CMK (cell line): ENCODE measurements around the gene CEP192.
"Not testable (repeated sequence)": the region's sequence is repeated elsewhere in the genome, so short reads cannot be mapped to it uniquely, and the experiment has no call there.

ENCODE experiments used
- DNase-seq: peaks from one replicate; pipeline ENCODE4 v3.0.0-alpha.2; 2010; ENCODE audit warnings: low read depth

The CEP192 gene

GRCh38 chr18:12990123-12990475 is 1.1 kb upstream of the CEP192 start:
- no peak for DNase-seq

GRCh38 chr18:12990641-12990966 is 558 bp upstream of the CEP192 start:
- no peak for DNase-seq

DNA sequence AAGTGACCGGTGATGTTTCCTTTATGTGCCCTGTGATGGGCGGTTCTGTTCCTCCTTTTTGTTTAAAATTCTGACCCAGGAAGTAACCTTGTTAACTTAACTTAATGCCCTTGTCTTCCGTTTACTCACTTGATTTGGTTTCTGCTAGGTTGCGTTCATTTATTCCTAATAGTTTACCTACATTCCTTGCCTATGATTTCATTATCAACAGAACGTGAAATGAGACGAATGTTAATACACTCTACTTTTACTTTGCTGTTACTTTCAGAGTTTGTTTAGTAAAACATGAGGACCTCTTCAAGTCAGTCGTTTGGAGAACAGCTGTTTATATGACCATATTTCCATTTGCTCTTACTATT is 638 bp downstream of the CEP192 start:
- no peak for DNase-seq

DNA sequence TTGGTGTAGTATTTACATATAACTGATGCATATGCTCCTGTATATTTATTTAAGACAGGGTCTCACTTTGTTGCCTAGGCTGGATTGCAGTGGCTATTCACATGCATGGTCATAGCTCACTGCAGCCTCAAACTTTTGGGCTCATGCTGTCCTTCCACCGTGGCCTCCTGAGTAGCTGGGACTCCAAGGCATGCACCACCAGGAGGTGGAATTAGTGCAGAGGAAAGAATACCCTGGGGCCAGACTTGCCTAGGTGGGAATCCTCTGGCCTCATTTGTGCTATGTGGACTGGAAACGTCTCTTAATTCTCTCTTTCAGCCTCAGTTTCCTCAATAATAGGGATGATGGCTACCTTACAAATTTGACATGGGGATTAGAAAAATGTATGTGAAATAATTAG is 2.3 kb downstream of the CEP192 start:
- no peak for DNase-seq

DNA sequence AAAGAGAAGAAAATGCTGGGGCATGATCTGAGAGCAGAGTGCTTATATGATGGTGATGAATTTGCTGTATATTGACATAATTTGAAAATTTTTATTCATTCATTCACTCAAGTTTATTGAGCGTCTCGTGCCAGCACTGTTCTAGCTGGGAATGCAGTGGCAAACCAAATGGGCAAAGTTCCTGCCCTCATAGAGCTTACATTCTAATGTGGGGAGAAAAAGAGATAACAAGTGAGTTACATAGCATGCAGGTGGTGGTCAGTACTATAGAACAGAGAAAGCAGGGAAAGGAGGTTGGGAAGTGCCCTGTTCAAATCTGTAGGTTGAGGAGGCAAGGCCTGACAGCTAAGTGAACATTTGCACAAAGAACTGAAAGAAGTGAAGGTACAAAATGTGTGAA is 4.3 kb downstream of the CEP192 start:
- no peak for DNase-seq

GRCh38 chr18:12995952-12996477 is 4.9 kb downstream of the CEP192 start:
- no peak for DNase-seq

GRCh38 chr18:12996661-12997292 is 5.6 kb downstream of the CEP192 start:
- no peak for DNase-seq

GRCh38 chr18:12997330-12997729 is 6.2 kb downstream of the CEP192 start:
- DNase-seq, result not testable (repeated sequence)

DNA sequence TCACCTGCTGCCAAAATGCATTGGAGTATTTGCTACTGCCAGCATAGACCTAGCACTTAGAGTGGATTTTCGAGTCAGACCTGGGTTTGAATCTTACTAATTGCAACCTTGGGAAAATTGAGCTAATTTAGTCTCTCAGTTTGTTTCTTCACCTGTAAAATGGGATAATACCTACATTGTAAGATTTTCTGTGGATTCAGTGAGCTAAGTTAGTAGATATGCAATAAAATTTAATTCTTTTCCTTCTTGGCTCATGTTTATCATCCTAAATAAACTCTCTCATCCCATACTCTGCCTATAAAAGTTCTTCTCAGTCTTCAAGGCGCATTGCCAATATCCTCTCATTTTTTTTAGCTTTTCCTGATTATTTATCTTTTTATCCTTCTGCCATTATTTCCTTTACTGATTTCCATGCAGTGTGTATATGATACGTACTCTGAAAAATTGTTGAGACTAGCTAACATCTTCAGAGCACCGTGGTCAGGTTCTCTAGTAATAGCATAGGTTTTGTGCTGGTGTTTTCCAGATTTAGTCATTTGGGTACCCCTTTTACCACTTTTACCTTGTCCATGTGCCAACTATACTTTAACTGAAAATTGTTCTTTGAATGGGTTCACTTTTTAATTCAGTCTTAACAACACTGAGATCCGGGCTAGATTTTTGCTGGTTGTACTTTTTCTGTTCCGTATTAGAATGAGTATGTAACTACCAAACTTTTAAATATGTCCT is 7.3 kb downstream of the CEP192 start:
- DNase-seq, result no peak

GRCh38 chr18:13003466-13003896 is 12.3 kb downstream of the CEP192 start:
- DNase-seq, result no peak

DNA sequence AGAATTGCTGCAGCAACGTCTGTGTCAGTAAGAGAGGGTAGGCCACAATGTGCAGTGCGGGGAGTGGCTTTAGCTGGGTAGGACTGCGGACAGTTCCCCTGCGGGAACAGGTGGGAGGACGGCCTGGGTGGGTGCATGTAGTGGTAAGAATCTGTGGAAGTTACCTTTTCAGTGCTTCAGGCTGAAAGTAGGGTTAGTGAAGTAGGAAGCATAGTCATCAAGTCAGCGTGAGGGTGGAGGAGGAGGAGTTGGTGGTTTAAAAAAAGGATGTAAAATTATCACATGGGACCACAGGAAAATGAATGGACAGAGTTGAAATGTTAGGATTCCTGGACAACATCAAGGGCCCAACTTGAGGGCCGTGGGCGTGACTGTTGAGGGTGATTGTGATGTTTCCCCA is 13.2 kb downstream of the CEP192 start:
- DNase-seq, result no peak

GRCh38 chr18:13005289-13005688 is 14.1 kb downstream of the CEP192 start:
- DNase-seq, result no peak

GRCh38 chr18:13006531-13007247 is 15.5 kb downstream of the CEP192 start:
- DNase-seq, result no peak

GRCh38 chr18:13007248-13007560 is 16.0 kb downstream of the CEP192 start:
- DNase-seq, result no peak

GRCh38 chr18:13011719-13012118 is 20.6 kb downstream of the CEP192 start:
- no peak for DNase-seq

DNA sequence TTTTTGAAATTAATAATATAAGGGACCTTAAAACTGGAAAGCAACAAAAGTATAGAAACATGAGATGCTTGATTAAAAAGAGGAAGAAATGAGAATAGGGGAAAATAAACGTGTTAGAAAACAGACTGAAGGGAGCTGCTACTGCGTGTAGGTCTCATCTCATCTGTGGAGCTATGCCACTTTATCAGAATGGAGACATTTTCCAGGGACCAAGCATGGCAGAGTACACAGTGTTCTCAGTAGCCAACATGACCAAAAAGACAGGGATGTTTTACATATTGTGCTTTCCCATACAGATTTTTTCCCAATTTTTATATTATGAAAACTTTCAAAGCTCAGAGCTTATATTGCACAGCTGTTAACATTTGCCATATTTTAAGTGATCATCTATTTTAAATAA is 23.1 kb downstream of the CEP192 start:
- no peak for DNase-seq

GRCh38 chr18:13014818-13015217 is 23.7 kb downstream of the CEP192 start:
- DNase-seq, result no peak

GRCh38 chr18:13017247-13017875 is 26.2 kb downstream of the CEP192 start:
- DNase-seq, result no peak

DNA sequence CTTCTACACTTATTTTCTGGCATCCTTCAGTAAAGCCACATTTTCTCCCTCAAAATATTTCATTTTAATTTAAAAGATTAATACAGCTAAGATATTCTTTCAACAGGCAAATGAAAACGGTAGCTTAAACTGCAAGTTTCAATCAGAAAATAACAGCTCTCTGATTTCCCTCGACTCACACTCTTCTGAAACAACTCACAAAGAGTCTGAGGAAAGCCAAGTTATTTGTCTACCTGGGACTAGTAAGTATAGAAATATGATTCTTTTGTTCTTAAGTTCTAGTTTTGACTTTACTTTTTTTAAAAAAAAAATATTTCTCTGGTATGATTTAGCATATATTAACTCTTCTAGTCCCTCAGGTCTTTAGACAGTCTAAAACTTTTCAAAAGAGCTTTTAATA is 27.2 kb downstream of the CEP192 start:
- no peak for DNase-seq

DNA sequence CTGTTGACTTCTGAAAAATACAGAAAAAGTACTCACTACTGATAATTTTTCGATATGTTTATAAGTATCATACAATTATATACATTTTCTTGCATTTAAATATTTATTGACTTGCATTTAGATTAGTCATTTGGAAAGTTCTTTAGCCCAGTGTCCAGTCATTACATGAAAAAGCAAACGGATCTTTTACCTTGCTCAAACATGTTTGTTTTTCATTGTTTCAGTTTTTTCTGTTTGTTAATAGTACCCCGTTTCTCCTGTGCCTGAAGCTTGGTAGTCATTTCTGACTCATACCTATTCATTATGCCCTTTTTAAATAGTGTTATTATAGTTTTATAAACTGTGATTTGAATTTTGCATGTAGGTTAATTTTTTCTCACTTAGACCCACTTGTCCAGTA is 28.1 kb downstream of the CEP192 start:
- DNase-seq, result no peak

DNA sequence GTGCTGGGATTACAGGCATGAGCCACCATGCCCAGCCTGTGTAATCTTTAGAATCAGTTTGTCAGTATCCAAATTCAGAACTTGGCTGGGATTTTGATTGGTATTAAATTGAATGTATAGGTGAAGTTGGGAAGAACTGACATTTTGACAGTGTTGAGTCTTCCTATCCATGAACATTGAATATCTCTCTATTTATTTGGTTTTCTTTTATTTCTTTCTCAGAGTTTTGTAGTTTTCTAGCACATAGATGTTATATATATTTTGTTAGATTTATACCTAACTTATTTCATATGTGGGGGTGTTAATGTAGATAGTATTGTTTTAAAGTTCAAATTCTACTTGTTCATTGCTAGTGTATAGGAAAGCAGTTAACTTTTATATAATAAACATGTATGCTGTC is 31.5 kb downstream of the CEP192 start:
- DNase-seq, result no peak

GRCh38 chr18:13025233-13025632 is 34.1 kb downstream of the CEP192 start:
- no peak for DNase-seq
